Measurements from ENCODE around the gene SERPINB2. TPM values are rescaled to one million over a fixed set of nuclear protein-coding genes. Genes with fewer than 3 reads are reported as not detected.

SERPINB2 gene
- 1 to 10 TPM; 2.4 to 6.7 TPM for total RNA-seq

GRCh38 chr18:63887424-63887823 lies at the start of gene SERPINB2:
Gene SERPINB2, plus strand, starts transcription at chr18:63887705. Its CDS starts 3,740 bp downstream, at chr18:63891445.

GRCh38 chr18:63907664-63908063 lies 20.2 kb downstream of the SERPINB2 start, which contains the start of gene SERPINB10:
Gene SERPINB10, plus strand, starts transcription at chr18:63907958. Its CDS starts 7,553 bp downstream, at chr18:63915511.

GRCh38 chr18:63949068-63949737 lies 61.7 kb downstream of the SERPINB2 start, which contains the start of gene HMSD:
Gene HMSD, plus strand, starts transcription at chr18:63949301. Its CDS starts 4,155 bp downstream, at chr18:63953456.

Other genes with a start within 250 kb of the SERPINB2 start
- gene SERPINB4, start 243.4 kb upstream of the SERPINB2 start, total RNA-seq, result not detected
- not detected for gene SERPINB3, start 225.8 kb upstream of the SERPINB2 start, total RNA-seq
- gene SERPINB11, start 184.7 kb upstream of the SERPINB2 start, total RNA-seq, result not detected
- gene SERPINB7, start 112.3 kb upstream of the SERPINB2 start, total RNA-seq, result not detected
- gene SERPINB10, start 20.3 kb downstream of the SERPINB2 start, total RNA-seq, result under 1 TPM in 1 of 2 donors, not detected in 1; 1.00 TPM
- gene HMSD, start 61.6 kb downstream of the SERPINB2 start, total RNA-seq, result under 1 TPM in 1 of 2 donors, not detected in 1; 0.33 TPM
- gene SERPINB8, start 82.4 kb downstream of the SERPINB2 start, total RNA-seq, result 10 to 100 TPM; 15.1 to 15.7 TPM

All from melanocyte of skin (primary cell).